ENCODE results near the gene PDGFB. TPM values are rescaled to one million over a fixed set of nuclear protein-coding genes. Genes with fewer than 3 reads are reported as not detected.

The PDGFB gene
- total RNA-seq, 1 donor from 2014 or later, result 159 TPM

GRCh38 chr22:39263626-39264348, 19.0 kb upstream of the PDGFB start:
- Histone ChIP-seq H3K36me3 (ENCODE audit: control insufficient read depth, insufficient read depth, low read length) (no peaks in the 10 kb centered on the region), H3K4me3 (ENCODE audit: low read depth, low read length) (no peak overlapping the region), H3K27me3 (ENCODE audit: control insufficient read depth, insufficient read depth, low read length) (no peaks in the 10 kb centered on the region)
- TF ChIP-seq, protein P1, sequence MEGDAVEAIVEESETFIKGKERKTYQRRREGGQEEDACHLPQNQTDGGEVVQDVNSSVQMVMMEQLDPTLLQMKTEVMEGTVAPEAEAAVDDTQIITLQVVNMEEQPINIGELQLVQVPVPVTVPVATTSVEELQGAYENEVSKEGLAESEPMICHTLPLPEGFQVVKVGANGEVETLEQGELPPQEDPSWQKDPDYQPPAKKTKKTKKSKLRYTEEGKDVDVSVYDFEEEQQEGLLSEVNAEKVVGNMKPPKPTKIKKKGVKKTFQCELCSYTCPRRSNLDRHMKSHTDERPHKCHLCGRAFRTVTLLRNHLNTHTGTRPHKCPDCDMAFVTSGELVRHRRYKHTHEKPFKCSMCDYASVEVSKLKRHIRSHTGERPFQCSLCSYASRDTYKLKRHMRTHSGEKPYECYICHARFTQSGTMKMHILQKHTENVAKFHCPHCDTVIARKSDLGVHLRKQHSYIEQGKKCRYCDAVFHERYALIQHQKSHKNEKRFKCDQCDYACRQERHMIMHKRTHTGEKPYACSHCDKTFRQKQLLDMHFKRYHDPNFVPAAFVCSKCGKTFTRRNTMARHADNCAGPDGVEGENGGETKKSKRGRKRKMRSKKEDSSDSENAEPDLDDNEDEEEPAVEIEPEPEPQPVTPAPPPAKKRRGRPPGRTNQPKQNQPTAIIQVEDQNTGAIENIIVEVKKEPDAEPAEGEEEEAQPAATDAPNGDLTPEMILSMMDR (IDR thresholded peaks at IDR 0.05; ENCODE audit: insufficient read depth, low read length, poor library complexity, severe bottlenecking), result no peak
- DNase-seq (ENCODE audit: low read depth), result no peak

DNA sequence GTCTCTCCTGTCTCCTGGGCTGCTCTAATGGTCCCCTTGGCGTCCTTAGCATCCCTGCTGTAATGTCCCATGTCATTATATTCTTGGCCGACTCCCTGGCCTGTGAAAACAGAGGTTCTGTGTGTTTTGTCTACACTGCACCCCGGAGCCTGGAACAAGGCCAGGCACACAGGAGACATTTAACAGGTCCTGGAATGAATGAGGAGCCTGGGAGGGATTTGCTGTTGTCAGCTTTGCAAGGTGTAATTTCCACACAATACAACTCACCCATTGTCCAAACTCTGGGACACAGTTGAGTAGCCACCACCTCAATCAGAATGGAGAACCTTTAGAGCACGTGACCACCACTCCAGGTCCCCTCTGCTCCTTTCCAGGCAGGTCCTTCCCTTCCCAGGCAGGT, 14.9 kb upstream of the PDGFB start:
- H3K36me3 ChIP-seq (ENCODE audit: control insufficient read depth, insufficient read depth, low read length), result no peaks in the 10 kb centered on the region
- TF ChIP-seq, protein P1 (IDR thresholded peaks at IDR 0.05; ENCODE audit: insufficient read depth, low read length, poor library complexity, severe bottlenecking), result no peak
- H3K4me3 ChIP-seq (ENCODE audit: low read depth, low read length), result no peak overlapping the region
- H3K27me3 ChIP-seq (ENCODE audit: control insufficient read depth, insufficient read depth, low read length), result no peaks in the 10 kb centered on the region
- no peak for DNase-seq (ENCODE audit: low read depth)

GRCh38 chr22:39257901-39258475, 13.2 kb upstream of the PDGFB start:
- DNase-seq (ENCODE audit: low read depth), result no peak
- Histone ChIP-seq H3K27me3 (ENCODE audit: control insufficient read depth, insufficient read depth, low read length) (no peaks in the 10 kb centered on the region), H3K36me3 (ENCODE audit: control insufficient read depth, insufficient read depth, low read length) (no peaks in the 10 kb centered on the region), H3K4me3 (ENCODE audit: low read depth, low read length) (no peak overlapping the region)
- TF ChIP-seq, protein P1 (IDR thresholded peaks at IDR 0.05; ENCODE audit: insufficient read depth, low read length, poor library complexity, severe bottlenecking), result no peak

DNA sequence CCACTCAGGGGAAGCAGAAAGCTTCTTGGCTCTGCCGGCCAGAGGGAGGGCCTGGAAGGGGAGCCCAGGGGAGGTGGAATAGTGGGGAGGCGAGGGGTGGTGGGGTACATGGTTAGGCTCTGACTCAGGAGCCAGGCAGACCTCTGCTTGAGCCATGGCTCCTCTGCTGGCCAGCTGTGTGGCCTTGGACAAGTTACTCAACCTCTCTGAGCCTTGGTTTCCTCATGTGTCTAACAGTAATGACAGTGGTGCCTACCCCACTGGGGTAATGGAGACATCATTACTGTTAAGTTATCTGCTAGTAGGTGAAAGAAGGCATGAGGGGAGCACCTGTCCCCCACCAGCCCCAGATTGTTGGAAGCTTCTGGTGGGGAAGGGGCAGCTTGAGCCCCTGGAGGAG, 12.2 kb upstream of the PDGFB start:
- TF ChIP-seq, protein P1 (IDR thresholded peaks at IDR 0.05; ENCODE audit: insufficient read depth, low read length, poor library complexity, severe bottlenecking), result no peak
- H3K36me3 ChIP-seq (ENCODE audit: control insufficient read depth, insufficient read depth, low read length), result no peaks in the 10 kb centered on the region
- H3K4me3 ChIP-seq (ENCODE audit: low read depth, low read length), result no peak overlapping the region
- DNase-seq (ENCODE audit: low read depth), result no peak
- no peaks in the 10 kb centered on the region for H3K27me3 ChIP-seq (ENCODE audit: control insufficient read depth, insufficient read depth, low read length)

- Histone ChIP-seq H3K36me3 (ENCODE audit: control insufficient read depth, insufficient read depth, low read length) (no peaks in the 10 kb centered on the region), H3K27me3 (ENCODE audit: control insufficient read depth, insufficient read depth, low read length) (no peaks in the 10 kb centered on the region), H3K4me3 (ENCODE audit: low read depth, low read length) (no peak overlapping the region)
- TF ChIP-seq, protein P1 (IDR thresholded peaks at IDR 0.05; ENCODE audit: insufficient read depth, low read length, poor library complexity, severe bottlenecking), result no peak
- no peak for DNase-seq (ENCODE audit: low read depth)
These were observed 11.4 kb upstream of the PDGFB start for GRCh38 chr22:39256186-39256552.
